CD4-positive, alpha-beta memory T cell (primary cell): ENCODE measurements around the gene OR52A1. TPM values are rescaled to one million over a fixed set of nuclear protein-coding genes. Genes with fewer than 3 reads are reported as not detected.

Experiments used
- CTCF ChIA-PET: fragments of 350-600 bp; sonication (Branson Sonifier 250); formaldehyde crosslinking; loops from one replicate; lab custom pipeline; 2021; ENCODE audit warnings: inconsistent platforms; ENCODE audit not compliant: partially characterized antibody; lab: Charles Lee
- POLR2A ChIA-PET: fragments of 350-600 bp; sonication (Branson Sonifier 250); formaldehyde crosslinking; loops from one replicate; lab custom pipeline; 2021; ENCODE audit not compliant: partially characterized antibody; lab: Charles Lee
- DNase-seq, 5 donors: peaks; one replicate each; pipeline versions ENCODE4 v3.0.0 to v3.0.0-alpha.2; 2020 to 2022; ENCODE audit warnings: mixed read lengths in 1 of 5
- H3K27ac ChIP-seq: one replicate; pipeline ENCODE4 v1.7.0; 2013; ENCODE audit warnings: low read depth, low read length
- H3K27me3 ChIP-seq: 2 replicates; pipeline ENCODE4 v1.7.0; 2013; ENCODE audit warnings: mild to moderate bottlenecking, low read length, moderate library complexity; ENCODE audit not compliant: insufficient read depth
- H3K36me3 ChIP-seq: 2 replicates; pipeline ENCODE4 v1.7.0; 2013; ENCODE audit warnings: mild to moderate bottlenecking, low read length, moderate library complexity; ENCODE audit not compliant: insufficient read depth
- H3K4me1 ChIP-seq: 2 replicates; pipeline ENCODE4 v1.7.0; 2013; ENCODE audit warnings: mild to moderate bottlenecking, low read length, moderate library complexity; ENCODE audit not compliant: insufficient read depth
- H3K4me3 ChIP-seq, 2 donors: one replicate each; pipeline ENCODE4 v1.7.0; 2013; ENCODE audit warnings: low read length in 2 of 2, mild to moderate bottlenecking in 1 of 2
- H3K9me3 ChIP-seq, 2 donors: one replicate each; pipeline ENCODE4 v1.7.0; 2013; ENCODE audit warnings: low read length in 2 of 2, control low read depth in 1 of 2; ENCODE audit not compliant: control insufficient read depth in 1 of 2
- H3K27ac Mint-ChIP-seq, 7 donors: one replicate each; pipeline ENCODE4 v1.8.0; 2020 to 2021; ENCODE audit warnings: mixed read lengths in 7 of 7, mild to moderate bottlenecking in 6 of 7, inconsistent platforms in 3 of 7, moderate library complexity in 3 of 7
- H3K27me3 Mint-ChIP-seq, 2 donors: one replicate each; pipeline ENCODE4 v1.8.0; 2020 to 2021; ENCODE audit warnings: mixed read lengths in 2 of 2
- H3K36me3 Mint-ChIP-seq, 2 donors: one replicate each; pipeline ENCODE4 v1.8.0; 2020 to 2021; ENCODE audit warnings: mixed read lengths in 2 of 2, inconsistent platforms in 1 of 2, mild to moderate bottlenecking in 1 of 2
- H3K4me1 Mint-ChIP-seq, 4 donors: one replicate each; pipeline ENCODE4 v1.8.0; 2020 to 2021; ENCODE audit warnings: mixed read lengths in 4 of 4, mild to moderate bottlenecking in 1 of 4
- H3K4me3 Mint-ChIP-seq, 8 donors: one replicate each; pipeline ENCODE4 v1.8.0; 2020 to 2021; ENCODE audit warnings: mixed read lengths in 8 of 8, mild to moderate bottlenecking in 7 of 8, moderate library complexity in 6 of 8, inconsistent platforms in 3 of 8
- H3K9me3 Mint-ChIP-seq, 8 donors: one replicate each; pipeline ENCODE4 v1.8.0; 2020 to 2021; ENCODE audit warnings: mixed read lengths in 8 of 8, mild to moderate bottlenecking in 5 of 8, inconsistent platforms in 3 of 8, moderate library complexity in 1 of 8
- intact Hi-C: fragments of 100-400 bp; cut with micrococcal nuclease; formaldehyde crosslinking; loops from one replicate; pipeline ENCODE4 v1.15.1; 2023
- polyA plus RNA-seq, 2 donors: library from polyadenylated mRNA; unstranded; fragments of 300-500 nt; fragmentation: Illumina TruSeq; gene quantifications; one replicate each; pipeline ENCODE4 v1.2.3, GENCODE V29; 2021
- total RNA-seq, 2 experiments: library from RNA; stranded (reverse); gene quantifications; one replicate each; pipeline ENCODE4 v1.2.3, GENCODE V29; 2021

OR52A1 gene
- total and polyA plus RNA-seq, 4 experiments from 2014 or later, result not detected

DNA sequence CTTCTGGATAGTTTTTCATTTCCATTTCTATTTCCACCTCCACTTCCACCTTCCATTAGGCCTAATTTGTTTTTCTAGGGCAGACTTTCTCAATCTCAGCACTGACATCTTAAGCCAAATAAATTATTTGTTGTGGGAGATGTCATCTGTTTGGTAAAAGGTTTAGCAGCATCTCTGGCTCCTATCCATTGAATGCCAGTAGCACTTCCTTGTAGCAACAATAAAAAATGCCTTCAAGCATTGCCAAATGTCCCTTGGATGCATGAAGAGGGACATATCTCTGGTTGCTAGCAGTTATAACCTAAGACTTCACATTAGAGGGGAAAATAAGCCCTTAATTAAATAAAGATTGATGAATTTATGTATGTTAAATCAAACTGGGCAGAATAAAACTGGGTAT is 18.3 kb downstream of the OR52A1 start:
- Mint-ChIP-seq H3K4me3 (no peak overlapping the region), H3K27ac (no peak overlapping the region), H3K4me1 (no peaks in the 10 kb centered on the region), H3K36me3 (no peaks in the 10 kb centered on the region), H3K27me3 (peaks cover 0 to 2% of the 10 kb centered on the region in 2 donors), H3K9me3 (no peaks in the 10 kb centered on the region)
- no peaks in the 10 kb centered on the region for H3K4me1 ChIP-seq
- H3K9me3 ChIP-seq, result no peaks in the 10 kb centered on the region
- no peak overlapping the region for H3K27ac ChIP-seq
- no peak for DNase-seq
- CTCF ChIA-PET, result no interaction called here
- H3K27me3 ChIP-seq, result no peaks in the 10 kb centered on the region
- POLR2A ChIA-PET, result no interaction called here
- no peak overlapping the region for H3K4me3 ChIP-seq
- intact Hi-C loops, result no loop called here
- H3K36me3 ChIP-seq, result no peaks in the 10 kb centered on the region

DNA sequence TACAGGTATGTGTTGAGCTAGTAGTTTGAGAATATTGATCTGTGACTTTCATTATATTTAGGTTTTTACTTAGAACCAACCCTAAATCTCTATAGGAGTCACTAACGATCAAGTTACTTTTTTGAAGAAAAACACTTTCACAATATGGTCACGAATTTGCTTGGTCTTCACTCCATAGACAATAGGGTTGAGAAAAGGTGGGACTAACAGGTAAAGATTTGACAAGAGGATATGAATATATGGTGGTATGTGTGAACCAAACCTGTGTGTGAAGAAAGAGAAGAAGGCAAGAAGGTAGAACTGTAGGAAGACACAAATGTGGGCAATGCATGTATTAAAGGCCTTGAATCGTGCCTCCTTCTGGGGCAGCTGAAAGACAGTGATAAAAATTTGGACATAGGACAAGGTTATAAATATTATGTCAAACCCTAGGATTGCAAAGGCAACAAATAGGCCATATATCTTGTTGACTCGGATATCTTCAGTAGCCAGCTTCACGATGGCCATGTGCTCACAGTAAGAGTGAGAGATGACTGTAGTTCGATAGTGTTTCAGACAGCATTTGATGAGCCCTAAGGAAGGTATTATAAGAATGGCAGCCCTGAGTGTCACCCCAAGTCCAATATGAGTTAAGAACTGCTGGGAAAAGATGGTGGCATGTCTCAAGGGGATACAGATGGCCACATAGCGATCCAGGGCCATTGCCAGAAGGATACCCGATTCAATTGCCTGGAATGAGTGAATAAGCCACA is 22.8 kb downstream of the OR52A1 start:
- POLR2A ChIA-PET, result no interaction called here
- intact Hi-C loops, result no loop called here

GRCh38 chr11:5129457-5129877 is 25.1 kb downstream of the OR52A1 start:
- Histone ChIP-seq H3K36me3 (no peaks in the 10 kb centered on the region), H3K27ac (no peak overlapping the region), H3K9me3 (no peaks in the 10 kb centered on the region), H3K4me3 (no peak overlapping the region), H3K27me3 (no peaks in the 10 kb centered on the region), H3K4me1 (no peaks in the 10 kb centered on the region)
- ChIA-PET POLR2A (no interaction called here), CTCF (no interaction called here)
- Mint-ChIP-seq H3K4me1 (no peaks in the 10 kb centered on the region), H3K27me3 (peaks cover 0 to 5% of the 10 kb centered on the region in 2 donors), H3K4me3 (no peak overlapping the region), H3K9me3 (no peaks in the 10 kb centered on the region), H3K27ac (no peak overlapping the region), H3K36me3 (no peaks in the 10 kb centered on the region)
- intact Hi-C loops, result no loop called here
- no peak for DNase-seq

More for the DNA sequence above, 22.8 kb downstream of the OR52A1 start:
- Histone ChIP-seq H3K36me3 (no peaks in the 10 kb centered on the region), H3K27ac (no peak overlapping the region), H3K4me1 (no peaks in the 10 kb centered on the region), H3K27me3 (no peaks in the 10 kb centered on the region), H3K4me3 (no peak overlapping the region), H3K9me3 (no peaks in the 10 kb centered on the region)
- Mint-ChIP-seq H3K27me3 (peaks cover 0 to 5% of the 10 kb centered on the region in 2 donors), H3K27ac (peak overlapping the region in 2 of 7 donors; percentile 17 to 62), H3K4me3 (no peak overlapping the region), H3K9me3 (no peaks in the 10 kb centered on the region), H3K36me3 (no peaks in the 10 kb centered on the region), H3K4me1 (no peaks in the 10 kb centered on the region)
- no peak for DNase-seq
- CTCF ChIA-PET, result no interaction called here

- Mint-ChIP-seq H3K4me1 (no peaks in the 10 kb centered on the region), H3K36me3 (no peaks in the 10 kb centered on the region), H3K27me3 (peaks cover 9 to 12% of the 10 kb centered on the region in 2 donors), H3K4me3 (no peak overlapping the region), H3K27ac (no peak overlapping the region), H3K9me3 (no peaks in the 10 kb centered on the region)
- Histone ChIP-seq H3K36me3 (no peaks in the 10 kb centered on the region), H3K4me1 (no peaks in the 10 kb centered on the region), H3K4me3 (no peak overlapping the region), H3K27ac (no peak overlapping the region), H3K9me3 (no peaks in the 10 kb centered on the region), H3K27me3 (no peaks in the 10 kb centered on the region)
- DNase-seq, result no peak
- POLR2A ChIA-PET, result no interaction called here
- CTCF ChIA-PET, result interaction anchor here (0.6 to 0.9 kb wide), 3 partner anchors 682 to 766 kb away, joined by 3 to 4 read pairs (median 3); no protein-coding TSS in a partner anchor
- intact Hi-C loops, result loop anchor here (1.0 kb wide), 1 partner anchor 766 kb away; no protein-coding TSS in a partner anchor
Measured at GRCh38 chr11:5124891-5125620, 29.5 kb downstream of the OR52A1 start.

GRCh38 chr11:5123802-5124521 is 30.6 kb downstream of the OR52A1 start:
- Mint-ChIP-seq H3K27ac (no peak overlapping the region), H3K27me3 (peaks cover 9 to 12% of the 10 kb centered on the region in 2 donors)

DNA sequence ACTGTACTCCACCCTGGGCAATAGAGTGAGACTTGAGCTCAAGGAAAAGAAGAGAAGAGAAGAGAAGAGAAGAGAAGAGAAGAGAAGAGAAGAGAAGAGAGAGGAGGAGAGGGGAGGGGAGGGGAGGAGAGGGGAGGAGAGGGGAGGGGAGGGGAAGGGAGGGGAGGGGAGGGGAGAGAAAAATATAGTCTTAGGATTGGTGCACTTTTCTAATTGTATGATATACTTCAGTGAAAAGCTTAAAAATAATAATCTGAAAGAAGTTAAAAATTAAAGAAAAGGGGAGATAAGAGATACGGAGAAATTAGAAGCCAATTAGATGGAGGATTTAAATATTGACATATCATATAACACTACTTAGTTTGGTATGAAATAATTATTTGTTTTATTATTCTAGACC is 35.7 kb downstream of the OR52A1 start:
- Histone ChIP-seq H3K4me3 (no peak overlapping the region), H3K9me3 (no peaks in the 10 kb centered on the region), H3K27ac (no peak overlapping the region), H3K27me3 (no peaks in the 10 kb centered on the region), H3K4me1 (no peaks in the 10 kb centered on the region), H3K36me3 (no peaks in the 10 kb centered on the region)
- no peaks in the 10 kb centered on the region for H3K4me1 Mint-ChIP-seq
- H3K4me3 Mint-ChIP-seq, result no peak overlapping the region
- intact Hi-C loops, result no loop called here
- H3K9me3 Mint-ChIP-seq, result peaks cover 0 to 2% (median 0%) of the 10 kb centered on the region in 8 donors
- POLR2A ChIA-PET, result no interaction called here
- CTCF ChIA-PET, result no interaction called here
- no peak overlapping the region for H3K27ac Mint-ChIP-seq
- H3K36me3 Mint-ChIP-seq, result no peaks in the 10 kb centered on the region
- no peak for DNase-seq
- H3K27me3 Mint-ChIP-seq, result peaks cover 12 to 16% of the 10 kb centered on the region in 2 donors

More at GRCh38 chr11:5123802-5124521, 30.6 kb downstream of the OR52A1 start:
- Histone ChIP-seq H3K9me3 (no peaks in the 10 kb centered on the region), H3K36me3 (no peaks in the 10 kb centered on the region), H3K27ac (no peak overlapping the region), H3K4me3 (no peak overlapping the region), H3K4me1 (no peaks in the 10 kb centered on the region), H3K27me3 (no peaks in the 10 kb centered on the region)
- no peaks in the 10 kb centered on the region for H3K36me3 Mint-ChIP-seq
- POLR2A ChIA-PET, result no interaction called here
- no peaks in the 10 kb centered on the region for H3K9me3 Mint-ChIP-seq
- CTCF ChIA-PET, result interaction anchor here (0.7 to 1.1 kb wide), 4 partner anchors 11 to 1239 kb away, joined by 3 to 4 read pairs (median 3); no protein-coding TSS in a partner anchor
- intact Hi-C loops, result loop anchor here (1.0 kb wide), 1 partner anchor 767 kb away; no protein-coding TSS in a partner anchor
- H3K4me1 Mint-ChIP-seq, result no peaks in the 10 kb centered on the region
- DNase-seq, result peak in 4 of 5 donors; percentile 23 to 36 (median 32)
- no peak overlapping the region for H3K4me3 Mint-ChIP-seq

DNA sequence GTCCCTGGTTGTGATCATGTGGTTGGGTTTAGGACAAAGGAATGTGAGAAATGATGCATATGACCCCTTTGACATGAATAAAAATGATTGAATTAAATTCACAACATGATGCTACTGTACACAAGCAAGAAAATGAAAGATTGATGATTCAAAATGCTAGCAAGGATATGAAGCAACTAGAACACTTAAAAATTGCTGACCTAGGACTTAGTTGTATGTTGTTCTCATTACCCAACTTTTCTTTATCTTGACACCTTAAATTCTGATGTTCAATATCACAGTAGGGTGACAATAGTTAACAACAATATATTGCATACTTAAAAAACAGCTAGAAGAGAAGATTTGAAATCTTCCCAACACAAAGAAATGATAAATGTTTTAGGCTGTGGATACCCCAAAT is 37.0 kb downstream of the OR52A1 start:
- no peaks in the 10 kb centered on the region for H3K36me3 Mint-ChIP-seq
- peaks cover 0 to 2% (median 0%) of the 10 kb centered on the region in 8 donors for H3K9me3 Mint-ChIP-seq
- ChIA-PET POLR2A (no interaction called here), CTCF (no interaction called here)
- H3K4me3 ChIP-seq, result no peak overlapping the region
- intact Hi-C loops, result no loop called here
- DNase-seq, result no peak
- H3K4me1 ChIP-seq, result no peaks in the 10 kb centered on the region
- peaks cover 10 to 13% of the 10 kb centered on the region in 2 donors for H3K27me3 Mint-ChIP-seq
- H3K36me3 ChIP-seq, result no peaks in the 10 kb centered on the region
- H3K4me1 Mint-ChIP-seq, result no peaks in the 10 kb centered on the region
- no peaks in the 10 kb centered on the region for H3K9me3 ChIP-seq
- no peak overlapping the region for H3K27ac Mint-ChIP-seq
- H3K27me3 ChIP-seq, result no peaks in the 10 kb centered on the region
- H3K27ac ChIP-seq, result no peak overlapping the region
- H3K4me3 Mint-ChIP-seq, result no peak overlapping the region
